H9 (cell line): ENCODE data around the gene RFWD3. TPM values are rescaled to one million over a fixed set of nuclear protein-coding genes. Genes with fewer than 3 reads are reported as not detected.

Source experiments
- DNase-seq: peaks from one replicate; pipeline ENCODE4 v3.0.0-alpha.2; 2017
- H2AFZ ChIP-seq: one replicate; pipeline ENCODE4 v1.6.1; 2013; ENCODE audit warnings: mild to moderate bottlenecking, low read length, control low read depth, moderate library complexity
- H2AK5ac ChIP-seq: 2 replicates; pipeline ENCODE4 v1.6.1; 2013; ENCODE audit warnings: low read length, control low read depth, mixed read lengths; ENCODE audit not compliant: insufficient read length
- H2BK120ac ChIP-seq: one replicate; pipeline ENCODE4 v1.6.1; 2013; ENCODE audit warnings: low read depth, mild to moderate bottlenecking, low read length, control low read depth, inconsistent platforms; ENCODE audit not compliant: poor library complexity, severe bottlenecking
- H2BK12ac ChIP-seq: 2 replicates; pipeline ENCODE4 v1.6.1; 2013; ENCODE audit warnings: low read length, control low read depth, mixed read lengths, low read depth; ENCODE audit not compliant: insufficient read length
- H2BK15ac ChIP-seq: 2 replicates; pipeline ENCODE4 v1.6.1; 2013; ENCODE audit warnings: low read depth, low read length, control low read depth
- H2BK20ac ChIP-seq: one replicate; pipeline ENCODE4 v1.6.1; 2013; ENCODE audit warnings: low read depth, mild to moderate bottlenecking, low read length, control low read depth, inconsistent platforms; ENCODE audit not compliant: poor library complexity, severe bottlenecking
- H2BK5ac ChIP-seq: 2 replicates; pipeline ENCODE4 v1.6.1; 2013; ENCODE audit warnings: low read length, control low read depth, mixed read lengths; ENCODE audit not compliant: insufficient read length
- H3K14ac ChIP-seq: 2 replicates; pipeline ENCODE4 v1.6.1; 2013; ENCODE audit warnings: low read length, control low read depth; ENCODE audit not compliant: insufficient read depth
- H3K18ac ChIP-seq: 2 replicates; pipeline ENCODE4 v1.6.1; 2013; ENCODE audit warnings: low read depth, mild to moderate bottlenecking, mixed read lengths, low read length, control low read depth; ENCODE audit not compliant: insufficient read length
- H3K23ac ChIP-seq: 2 replicates; pipeline ENCODE4 v1.6.1; 2013; ENCODE audit warnings: low read length, control low read depth, mixed read lengths, low read depth; ENCODE audit not compliant: insufficient read length
- H3K23me2 ChIP-seq: 2 replicates; pipeline ENCODE4 v1.6.1; 2013; ENCODE audit warnings: low read depth, mild to moderate bottlenecking, mixed read lengths, low read length, control low read depth; ENCODE audit not compliant: insufficient read length, poor library complexity, severe bottlenecking
- H3K27ac ChIP-seq: 2 replicates; pipeline ENCODE4 v1.5.1; 2013; ENCODE audit warnings: low read length, control low read depth, mixed read lengths, low read depth; ENCODE audit not compliant: insufficient read length
- H3K27me3 ChIP-seq: 2 replicates; pipeline ENCODE4 v1.6.1; 2013; ENCODE audit warnings: low read length, control low read depth, inconsistent platforms; ENCODE audit not compliant: insufficient read depth
- H3K4ac ChIP-seq: 2 replicates; pipeline ENCODE4 v1.6.1; 2013; ENCODE audit warnings: low read depth, mild to moderate bottlenecking, control low read depth, inconsistent platforms, low read length, moderate library complexity
- H3K4me1 ChIP-seq: 2 replicates; pipeline ENCODE4 v1.6.1; 2013; ENCODE audit warnings: low read length, control low read depth, inconsistent platforms; ENCODE audit not compliant: insufficient read depth
- H3K4me2 ChIP-seq: 2 replicates; pipeline ENCODE4 v1.6.1; 2013; ENCODE audit warnings: low read length, control low read depth, mixed read lengths; ENCODE audit not compliant: insufficient read length, insufficient read depth
- H3K56ac ChIP-seq: 2 replicates; pipeline ENCODE4 v1.6.1; 2013; ENCODE audit warnings: low read depth, mild to moderate bottlenecking, mixed read lengths, low read length, control low read depth; ENCODE audit not compliant: insufficient read length
- H3K79me1 ChIP-seq: 2 replicates; pipeline ENCODE4 v1.6.1; 2013; ENCODE audit warnings: low read depth, mild to moderate bottlenecking, moderate library complexity, low read length, control low read depth, inconsistent platforms; ENCODE audit not compliant: insufficient read depth, poor library complexity, severe bottlenecking
- H3K79me2 ChIP-seq: 2 replicates; pipeline ENCODE4 v1.6.1; 2013; ENCODE audit warnings: low read length, control low read depth, inconsistent platforms; ENCODE audit not compliant: insufficient read depth
- H3K9ac ChIP-seq: 2 replicates; pipeline ENCODE4 v1.6.1; 2013; ENCODE audit warnings: low read length, control low read depth, mixed read lengths; ENCODE audit not compliant: insufficient read length; ENCODE audit errors: extremely low read depth
- H3K9me3 ChIP-seq: one replicate; pipeline ENCODE4 v1.6.1; 2013; ENCODE audit warnings: low read depth, low read length, inconsistent platforms; ENCODE audit not compliant: control insufficient read depth
- H3T11ph ChIP-seq: one replicate; pipeline ENCODE4 v1.6.1; 2013; ENCODE audit warnings: mild to moderate bottlenecking, low read length, control low read depth, inconsistent platforms
- H4K20me1 ChIP-seq: one replicate; pipeline ENCODE4 v1.6.1; 2013; ENCODE audit not compliant: control insufficient read depth, insufficient read length, insufficient read depth
- H4K5ac ChIP-seq: 2 replicates; pipeline ENCODE4 v1.6.1; 2013; ENCODE audit warnings: low read depth, mild to moderate bottlenecking, mixed read lengths, low read length, control low read depth; ENCODE audit not compliant: insufficient read length
- H4K8ac ChIP-seq: replicated peaks from 2 replicates; pipeline ENCODE4 v1.6.1; 2013; ENCODE audit warnings: low read length, control low read depth, mixed read lengths, low read depth; ENCODE audit not compliant: insufficient read length
- H4K91ac ChIP-seq: 2 replicates; pipeline ENCODE4 v1.6.1; 2013; ENCODE audit warnings: low read depth, mild to moderate bottlenecking, moderate library complexity, mixed read lengths, low read length, control low read depth; ENCODE audit not compliant: insufficient read length
- H3K27ac Mint-ChIP-seq, 3 experiments: 2 replicates in 2 of 3; 3 replicates in 1 of 3; pipeline ENCODE4 v1.8.0; 2020 to 2021; ENCODE audit warnings: mixed read lengths in 3 of 3, mild to moderate bottlenecking in 1 of 3, moderate library complexity in 1 of 3
- H3K27me3 Mint-ChIP-seq: 2 replicates; pipeline ENCODE4 v1.8.0; 2021; ENCODE audit warnings: low read depth, mild to moderate bottlenecking, moderate library complexity, mixed read lengths
- H3K36me3 Mint-ChIP-seq, 3 experiments: 2 replicates in 2 of 3; 3 replicates in 1 of 3; pipeline ENCODE4 v1.8.0; 2020 to 2021; ENCODE audit warnings: low read depth in 3 of 3, mixed read lengths in 3 of 3; ENCODE audit not compliant: insufficient read depth in 1 of 3
- H3K4me1 Mint-ChIP-seq, 2 experiments: 2 replicates each; pipeline ENCODE4 v1.8.0; 2020; ENCODE audit warnings: mixed read lengths in 2 of 2
- H3K4me3 Mint-ChIP-seq, 2 experiments: 2 replicates in 1 of 2; 3 replicates in 1 of 2; pipeline ENCODE4 v1.8.0; 2020 to 2021; ENCODE audit warnings: mild to moderate bottlenecking in 2 of 2, mixed read lengths in 2 of 2, moderate library complexity in 1 of 2
- H3K9me3 Mint-ChIP-seq, 2 experiments: 2 replicates in 1 of 2; 3 replicates in 1 of 2; pipeline ENCODE4 v1.8.0; 2020; ENCODE audit warnings: mild to moderate bottlenecking in 2 of 2, mixed read lengths in 2 of 2, moderate library complexity in 1 of 2
- CTCF ChIP-seq: fragments of 200-600 bp; sonication (generic); conservative IDR thresholded peaks from 3 replicates; pipeline ENCODE4 v1.8.0; 2021; ENCODE audit warnings: antibody characterized with exemption, mild to moderate bottlenecking
- WGBS: extraction: QIAGEN DNeasy Blood & Tissue Kit; methylation state at CpG from one replicate; pipeline ENCODE4 v1.1.7; 2013; ENCODE audit warnings: missing lambda C conversion rate, low lambda C conversion rate, mixed read lengths; ENCODE audit not compliant: insufficient read length; ENCODE audit errors: extremely low coverage; 5-methylcytosine and 5-hydroxymethylcytosine counted together
- total RNA-seq: library from RNA; stranded (reverse); gene quantifications from 2 replicates; pipeline ENCODE4 v1.2.1, GENCODE V29; 2021

RFWD3 gene
- total RNA-seq, 1 experiment from 2014 or later, result 114 TPM

- no peak overlapping the region for H2BK12ac ChIP-seq
- H3K56ac ChIP-seq, result no peak overlapping the region
- H3K18ac ChIP-seq, result no peak overlapping the region
- no peak overlapping the region for H4K5ac ChIP-seq
- no peak overlapping the region for H3K4me2 ChIP-seq
- H3K79me2 ChIP-seq, result peaks cover 11% of the 10 kb centered on the region; the same call in 1 of the 2 replicates
- WGBS, result no CpG with 5 or more reads among the region's 9 CpGs
- no peak for TF ChIP-seq CTCF
- H2BK120ac ChIP-seq, result no peak overlapping the region
- no peak overlapping the region for H3K4ac ChIP-seq
- H2BK20ac ChIP-seq, result no peak overlapping the region
- H3K4me1 ChIP-seq, result no peaks in the 10 kb centered on the region
- H3K14ac ChIP-seq, result no peak overlapping the region
- H3K9me3 Mint-ChIP-seq, result no peaks in the 10 kb centered on the region
- no peak for DNase-seq
- no peak overlapping the region for H2BK15ac ChIP-seq
- no peak overlapping the region for H2BK5ac ChIP-seq
- H4K20me1 ChIP-seq, result peaks cover 2% of the 10 kb centered on the region
- H2AFZ ChIP-seq, result no peak overlapping the region
- no peaks in the 10 kb centered on the region for H3K23me2 ChIP-seq
- no peak overlapping the region for H3K23ac ChIP-seq
- H3K36me3 Mint-ChIP-seq, result peaks cover 0 to 6% (median 5%) of the 10 kb centered on the region in 3 experiments; a peak in 3 of 7 replicates
- H4K8ac ChIP-seq, result no peak overlapping the region
- H3K79me1 ChIP-seq, result peaks cover 13% of the 10 kb centered on the region
- H3K9me3 ChIP-seq, result no peaks in the 10 kb centered on the region
- H3T11ph ChIP-seq, result no peak overlapping the region
- no peak overlapping the region for H2AK5ac ChIP-seq
- H3K27ac Mint-ChIP-seq, result peak overlapping the region in 1 of 3 experiments; percentile 23; a peak in 2 of 7 replicates
- H3K27me3 ChIP-seq, result no peaks in the 10 kb centered on the region
- no peaks in the 10 kb centered on the region for H3K27me3 Mint-ChIP-seq
- H3K27ac ChIP-seq, result no peak overlapping the region
- no peak overlapping the region for H3K4me3 Mint-ChIP-seq
- H4K91ac ChIP-seq, result no peak overlapping the region
- H3K4me1 Mint-ChIP-seq, result peaks cover 5 to 7% of the 10 kb centered on the region in 2 experiments
- no peak overlapping the region for H3K9ac ChIP-seq
These were observed 82.6 kb downstream of the RFWD3 start for GRCh38 chr16:74583926-74584666.
